GM12875 (cell line): ENCODE data around the gene SCYGR1.
"Not testable (repeated sequence)": the region's sequence is repeated elsewhere in the genome, so short reads cannot be mapped to it uniquely, and the experiment has no call there.

Experiments used
- H3K4me3 ChIP-seq: one replicate; pipeline ENCODE4 v1.5.1; 2011; ENCODE audit warnings: low read depth, low read length, control low read depth
- TF ChIP-seq, protein P1 (sequence below): IDR thresholded peaks from 2 replicates; pipeline ENCODE4 v1.5.1; 2011; ENCODE audit warnings: low read depth, mild to moderate bottlenecking, control low read depth, inconsistent platforms, low read length, moderate library complexity, borderline replicate concordance; ENCODE audit not compliant: insufficient read depth

Gene SCYGR1

DNA sequence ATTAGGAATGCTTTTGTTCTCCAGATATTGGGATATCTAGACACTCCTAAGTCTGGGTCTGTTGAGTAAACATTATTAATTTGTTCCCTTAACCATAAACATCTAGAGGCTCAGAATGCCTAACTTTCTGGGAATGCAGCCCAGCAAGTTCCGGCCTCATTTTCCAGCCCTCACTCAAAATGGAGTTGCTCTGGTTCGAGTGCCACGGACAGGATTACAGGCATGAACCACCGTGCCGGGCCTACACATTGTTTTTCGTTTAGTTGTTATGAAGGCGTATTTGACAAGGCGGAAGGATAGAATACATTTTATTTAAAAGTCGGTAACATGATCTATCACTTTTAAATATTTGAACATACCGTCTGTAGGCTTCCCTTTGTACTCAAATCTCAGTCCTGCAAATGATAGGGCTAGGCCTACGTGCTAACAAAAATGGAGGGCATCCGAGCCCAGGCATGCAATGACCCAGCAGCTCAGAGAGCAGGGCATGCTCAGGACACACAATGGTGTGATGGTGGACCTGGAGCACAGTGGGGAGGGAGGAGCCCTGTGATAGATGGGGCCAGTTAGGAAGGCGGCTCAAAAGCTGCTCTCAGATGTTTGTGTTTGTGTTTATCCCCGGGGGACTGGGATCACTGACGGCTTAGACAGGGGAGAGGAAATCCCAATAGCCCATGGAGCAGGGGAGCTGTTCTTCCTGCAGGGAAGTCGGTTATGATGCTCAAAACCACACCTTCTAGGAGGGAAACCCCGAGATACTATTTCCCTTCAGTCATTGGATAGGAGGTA is 2.9 kb upstream of the SCYGR1 start:
- TF ChIP-seq, protein P1, sequence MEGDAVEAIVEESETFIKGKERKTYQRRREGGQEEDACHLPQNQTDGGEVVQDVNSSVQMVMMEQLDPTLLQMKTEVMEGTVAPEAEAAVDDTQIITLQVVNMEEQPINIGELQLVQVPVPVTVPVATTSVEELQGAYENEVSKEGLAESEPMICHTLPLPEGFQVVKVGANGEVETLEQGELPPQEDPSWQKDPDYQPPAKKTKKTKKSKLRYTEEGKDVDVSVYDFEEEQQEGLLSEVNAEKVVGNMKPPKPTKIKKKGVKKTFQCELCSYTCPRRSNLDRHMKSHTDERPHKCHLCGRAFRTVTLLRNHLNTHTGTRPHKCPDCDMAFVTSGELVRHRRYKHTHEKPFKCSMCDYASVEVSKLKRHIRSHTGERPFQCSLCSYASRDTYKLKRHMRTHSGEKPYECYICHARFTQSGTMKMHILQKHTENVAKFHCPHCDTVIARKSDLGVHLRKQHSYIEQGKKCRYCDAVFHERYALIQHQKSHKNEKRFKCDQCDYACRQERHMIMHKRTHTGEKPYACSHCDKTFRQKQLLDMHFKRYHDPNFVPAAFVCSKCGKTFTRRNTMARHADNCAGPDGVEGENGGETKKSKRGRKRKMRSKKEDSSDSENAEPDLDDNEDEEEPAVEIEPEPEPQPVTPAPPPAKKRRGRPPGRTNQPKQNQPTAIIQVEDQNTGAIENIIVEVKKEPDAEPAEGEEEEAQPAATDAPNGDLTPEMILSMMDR, result no peak
- H3K4me3 ChIP-seq, result no peak overlapping the region

DNA sequence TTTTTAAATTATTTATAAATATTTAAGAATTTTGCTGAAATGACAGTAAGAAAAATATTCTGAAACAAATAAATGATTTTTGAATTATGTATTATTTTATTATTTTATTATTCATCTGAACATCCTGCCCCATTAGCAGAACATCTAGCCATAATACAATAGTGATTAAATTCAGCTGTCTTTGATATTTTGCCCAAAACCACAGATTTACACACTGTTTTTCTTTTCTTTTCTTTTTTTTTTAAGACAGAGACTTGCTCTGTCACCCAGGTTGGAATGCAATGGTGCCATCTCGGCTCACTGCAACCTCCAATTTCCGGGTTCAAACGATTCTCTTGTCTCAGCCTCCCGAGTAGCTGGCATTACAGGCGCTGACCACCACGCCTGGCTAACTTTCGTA is 1.9 kb upstream of the SCYGR1 start:
- TF ChIP-seq, protein P1, result no peak
- no peak overlapping the region for H3K4me3 ChIP-seq

DNA sequence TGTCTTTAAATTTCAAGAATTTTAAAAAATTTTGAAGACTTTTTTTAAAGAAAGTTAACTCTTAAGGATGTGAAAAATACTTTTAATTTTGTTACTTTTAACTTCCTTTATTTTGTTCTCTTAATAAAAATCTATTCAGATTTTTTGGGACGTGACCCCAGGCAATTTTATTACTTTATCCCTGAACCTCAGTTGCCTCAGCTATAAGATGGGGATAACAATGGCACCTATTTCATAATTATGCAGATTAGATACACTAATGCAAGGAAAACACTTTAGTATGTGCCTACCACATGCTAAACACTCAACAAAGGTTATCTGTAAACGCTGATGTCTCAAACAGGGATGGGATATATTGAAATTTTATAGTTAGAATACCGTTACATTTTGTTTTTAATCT is 1.5 kb upstream of the SCYGR1 start:
- TF ChIP-seq, protein P1, result no peak
- no peak overlapping the region for H3K4me3 ChIP-seq

DNA sequence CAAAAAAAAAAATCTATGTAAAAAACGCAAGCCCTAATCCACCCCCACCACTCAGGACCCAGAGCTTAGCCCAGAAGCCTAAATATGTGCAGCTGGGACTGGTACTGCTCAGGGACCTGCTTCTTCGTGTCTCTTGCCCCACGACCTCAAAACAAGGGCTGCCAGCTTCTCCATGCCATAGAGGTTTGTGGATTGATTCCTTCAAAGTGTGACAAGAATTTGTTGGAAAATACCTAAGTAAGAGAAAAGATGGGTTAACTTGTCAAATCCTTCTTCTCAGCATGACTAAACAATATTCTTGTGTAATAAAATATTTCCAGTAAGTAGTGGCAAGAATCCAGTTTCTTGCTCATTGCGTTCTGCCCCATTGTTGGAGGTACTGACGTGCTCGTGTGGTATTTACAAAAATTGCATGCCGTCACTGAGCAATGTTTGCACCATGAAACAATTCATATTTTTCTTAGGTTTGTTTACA is 825 bp upstream of the SCYGR1 start:
- H3K4me3 ChIP-seq, result no peak overlapping the region
- TF ChIP-seq, protein P1, result no peak

DNA sequence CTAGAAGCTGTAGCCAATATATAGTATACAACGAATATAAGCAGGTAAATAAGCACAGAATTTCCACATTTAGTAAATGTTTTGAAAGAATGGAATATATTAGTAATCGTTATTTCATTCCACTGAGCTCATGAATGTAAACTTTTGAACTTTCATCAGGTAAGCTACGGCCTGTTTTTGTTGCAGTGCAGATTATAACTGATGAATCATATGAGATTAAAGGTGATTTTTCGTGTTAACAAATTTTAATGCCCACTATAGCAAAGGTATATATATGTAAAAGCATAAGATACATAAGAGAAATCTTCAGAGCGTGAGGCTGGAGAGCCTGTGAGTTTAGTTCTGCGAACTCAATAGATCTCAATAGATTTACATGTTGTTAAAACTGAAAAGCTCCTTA is 1.1 kb downstream of the SCYGR1 start:
- no peak overlapping the region for H3K4me3 ChIP-seq

DNA sequence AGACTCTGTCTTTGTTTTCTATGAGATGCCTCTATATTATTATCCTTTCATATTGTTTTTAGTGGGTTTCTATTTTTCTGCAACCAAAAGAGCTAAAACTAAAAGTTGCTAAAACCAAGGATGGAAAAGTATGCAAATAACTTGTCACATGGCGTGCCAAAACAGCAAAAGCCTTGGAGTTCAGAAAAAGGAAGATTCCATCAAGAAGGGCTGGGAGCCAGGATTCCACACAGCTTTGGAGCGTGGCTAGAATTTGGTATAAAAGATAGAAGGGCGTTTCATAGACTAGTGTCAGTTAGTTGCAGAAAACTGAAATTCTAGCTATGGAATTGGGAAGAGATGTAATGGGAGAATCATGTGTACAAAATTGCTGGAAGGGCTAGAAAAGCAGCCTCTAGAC is 4.1 kb downstream of the SCYGR1 start:
- H3K4me3 ChIP-seq, result no peak overlapping the region
- TF ChIP-seq, protein P1, result no peak

More for the DNA sequence above, 1.1 kb downstream of the SCYGR1 start:
- TF ChIP-seq, protein P1, result no peak

DNA sequence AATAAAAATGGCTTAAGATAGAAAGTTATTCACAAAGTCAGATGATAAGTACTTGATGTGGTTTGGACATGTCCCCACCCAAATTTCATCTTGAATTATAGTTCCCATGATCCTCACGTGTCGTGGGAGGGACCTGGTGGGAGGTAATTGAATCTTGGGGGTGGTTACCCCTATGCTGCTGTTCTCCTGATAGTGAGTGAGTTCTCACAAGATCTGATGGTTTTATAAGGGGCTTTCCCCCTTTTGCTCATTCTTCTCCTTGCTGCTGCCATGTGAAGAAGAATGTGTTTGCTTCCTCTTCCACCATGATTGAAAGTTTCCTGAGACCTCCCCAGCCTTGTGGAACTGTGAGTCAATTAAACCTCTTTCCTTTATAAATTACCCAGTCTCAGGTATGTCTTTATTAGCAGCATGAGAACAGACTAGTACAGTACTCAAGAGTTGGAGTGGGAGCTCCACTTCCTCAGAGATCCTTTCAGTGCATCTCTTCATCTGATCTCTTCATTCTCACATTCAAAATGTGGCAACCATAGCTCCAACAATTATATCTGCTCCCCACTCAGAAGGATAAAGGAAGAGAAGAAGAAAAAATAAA is 5.4 kb downstream of the SCYGR1 start:
- H3K4me3 ChIP-seq, result not testable (repeated sequence)
